A549 treated with DMSO at 1 μM for 4 hours (cell line): ENCODE results near the gene TEX19. TPM values are rescaled to one million over a fixed set of nuclear protein-coding genes. Genes with fewer than 3 reads are reported as not detected.

Source experiments
- total RNA-seq: library from RNA; stranded (reverse); fragments of 200-300 nt; extraction: Qiagen RNA extraction; gene quantifications from 5 replicates; pipeline ENCODE4 v1.2.3, GENCODE V29; 2022; ENCODE audit warnings: low read depth

Gene TEX19
- 0.31 to 0.56 TPM (median 0.48 TPM) in 5 replicates for total RNA-seq

GRCh38 chr17:82358465-82359350 is at the start of gene TEX19:
TEX19 (plus strand) TSS chr17:82359247; CDS start chr17:82362151, 2,904 bp downstream.

DNA sequence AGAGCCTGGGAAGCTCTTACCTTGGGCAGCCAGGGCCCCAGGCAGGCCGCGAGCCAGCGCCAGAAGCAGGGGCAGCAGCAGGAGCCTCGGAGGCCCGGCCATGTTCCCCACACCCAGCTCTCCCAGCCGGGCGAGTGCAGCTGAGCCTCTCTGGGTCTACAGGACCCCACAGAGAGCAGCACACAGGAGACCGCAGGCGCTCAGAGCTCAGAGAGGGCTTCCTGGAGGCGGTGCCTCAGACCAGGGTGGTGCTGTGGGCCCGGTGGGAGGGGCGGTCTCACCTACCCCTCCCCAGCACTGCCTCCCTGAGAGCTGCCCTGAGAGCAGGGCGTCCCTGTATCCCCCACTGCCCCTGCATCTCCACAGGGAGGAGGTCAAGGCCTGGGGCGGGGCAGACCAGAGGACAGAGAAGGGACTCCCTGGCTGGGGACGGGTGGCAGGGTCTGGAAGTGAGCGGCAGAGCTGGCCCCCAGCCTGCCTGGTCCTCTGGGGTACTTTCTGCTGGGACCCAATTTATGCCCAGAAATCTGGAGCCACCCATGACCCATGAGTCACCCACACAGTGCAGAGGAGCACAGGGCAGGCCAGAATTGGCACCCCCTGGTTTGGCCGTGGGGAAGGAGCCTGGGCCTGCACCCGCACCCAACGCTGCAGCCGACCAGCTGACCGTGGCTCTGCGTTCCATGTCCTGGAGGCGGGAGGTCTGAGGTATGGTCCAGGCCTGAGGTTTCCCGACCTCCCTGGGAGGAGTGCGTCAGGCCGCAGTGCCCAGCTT is 41.5 kb upstream of the TEX19 start, which contains the start of gene CD7:
CD7 (minus strand) TSS at position 215 of the 775 bp plus-strand sequence; CDS start at position 102, 113 bp downstream.

GRCh38 chr17:82333279-82334171 is 25.5 kb upstream of the TEX19 start, which contains the start of gene SECTM1:
SECTM1 (minus strand) TSS chr17:82333766; CDS start chr17:82327240, 6,526 bp downstream.

GRCh38 chr17:82371333-82372248 is 12.5 kb downstream of the TEX19 start, which contains the start of gene UTS2R:
UTS2R (plus strand) TSS chr17:82371765; CDS start chr17:82374325, 2,560 bp downstream.

Other genes with a start within 250 kb of the TEX19 start
- gene CCDC57, start 146.4 kb upstream of the TEX19 start, total RNA-seq: 20.0 to 27.7 TPM (median 22.9 TPM) in 5 replicates
- gene SLC16A3, start 130.2 kb upstream of the TEX19 start, total RNA-seq: 79.9 to 109 TPM (median 96.9 TPM) in 5 replicates
- 143 to 161 TPM (median 155 TPM) in 5 replicates for gene CSNK1D, start 85.5 kb upstream of the TEX19 start, total RNA-seq
- 0.08 TPM in 1 of 5 replicates, not detected in the others for gene CD7, start 41.6 kb upstream of the TEX19 start, total RNA-seq
- gene SECTM1, start 25.5 kb upstream of the TEX19 start, total RNA-seq: 0.90 to 2.5 TPM (median 1.4 TPM) in 5 replicates
- not detected in 5 replicates for gene UTS2R, start 12.5 kb downstream of the TEX19 start, total RNA-seq
- gene HEXD, start 59.1 kb downstream of the TEX19 start, total RNA-seq: 9.4 to 13.8 TPM (median 13.5 TPM) in 5 replicates
- gene OGFOD3, start 59.3 kb downstream of the TEX19 start, total RNA-seq: 19.0 to 25.8 TPM (median 24.4 TPM) in 5 replicates
- 48.3 to 66.8 TPM (median 59.3 TPM) in 5 replicates for gene CYBC1, start 91.5 kb downstream of the TEX19 start, total RNA-seq
- 48.1 to 65.8 TPM (median 57.5 TPM) in 5 replicates for gene NARF, start 99.5 kb downstream of the TEX19 start, total RNA-seq
- gene FOXK2, start 160.5 kb downstream of the TEX19 start, total RNA-seq: 46.4 to 60.3 TPM (median 59.2 TPM) in 5 replicates